ENCODE results near the gene CORO2B.

CORO2B gene

GRCh38 chr15:68565726-68566125, 13.1 kb upstream of the CORO2B start:
- Mint-ChIP-seq H3K27ac (no peak overlapping the region), H3K9me3 (no peaks in the 10 kb centered on the region), H3K4me3 (no peak overlapping the region), H3K36me3 (ENCODE audit: low read depth) (no peaks in the 10 kb centered on the region), H3K27me3 (ENCODE audit: low read depth, poor library complexity) (peaks cover 16% of the 10 kb centered on the region), H3K4me1 (peaks cover 6% of the 10 kb centered on the region)
- no peak for DNase-seq
- TF ChIP-seq CTCF (IDR thresholded peaks at IDR 0.05) = no peak

GRCh38 chr15:68566377-68566954, 12.3 kb upstream of the CORO2B start:
- TF ChIP-seq CTCF (IDR thresholded peaks at IDR 0.05) = no peak

GRCh38 chr15:68567345-68567744, 11.4 kb upstream of the CORO2B start:
- no peaks in the 10 kb centered on the region for H3K9me3 Mint-ChIP-seq
- no peak overlapping the region for H3K27ac Mint-ChIP-seq
- no peaks in the 10 kb centered on the region for H3K36me3 Mint-ChIP-seq (ENCODE audit: low read depth)

More at GRCh38 chr15:68566377-68566954, 12.3 kb upstream of the CORO2B start:
- Mint-ChIP-seq H3K9me3 (no peaks in the 10 kb centered on the region), H3K27me3 (ENCODE audit: low read depth, poor library complexity) (peaks cover 18% of the 10 kb centered on the region), H3K27ac (no peak overlapping the region), H3K36me3 (ENCODE audit: low read depth) (no peaks in the 10 kb centered on the region), H3K4me1 (peaks cover 3% of the 10 kb centered on the region), H3K4me3 (no peak overlapping the region)
- DNase-seq = no peak

GRCh38 chr15:68570974-68571373, 7.8 kb upstream of the CORO2B start:
- Mint-ChIP-seq H3K4me1 (peaks cover 29% of the 10 kb centered on the region), H3K36me3 (ENCODE audit: low read depth) (no peaks in the 10 kb centered on the region), H3K27ac (no peak overlapping the region), H3K27me3 (ENCODE audit: low read depth, poor library complexity) (peaks cover 32% of the 10 kb centered on the region), H3K9me3 (no peaks in the 10 kb centered on the region), H3K4me3 (no peak overlapping the region)
- TF ChIP-seq CTCF (IDR thresholded peaks at IDR 0.05) = no peak
- DNase-seq = no peak

More at GRCh38 chr15:68567345-68567744, 11.4 kb upstream of the CORO2B start:
- Mint-ChIP-seq H3K27me3 (ENCODE audit: low read depth, poor library complexity) (peaks cover 21% of the 10 kb centered on the region), H3K4me3 (no peak overlapping the region), H3K4me1 (peaks cover 4% of the 10 kb centered on the region)
- DNase-seq = no peak
- TF ChIP-seq CTCF (IDR thresholded peaks at IDR 0.05) = no peak

GRCh38 chr15:68571582-68571981, 7.2 kb upstream of the CORO2B start:
- peaks cover 34% of the 10 kb centered on the region for H3K4me1 Mint-ChIP-seq
- H3K27me3 Mint-ChIP-seq (ENCODE audit: low read depth, poor library complexity) = peaks cover 38% of the 10 kb centered on the region
- H3K27ac Mint-ChIP-seq = no peak overlapping the region
- H3K9me3 Mint-ChIP-seq = no peaks in the 10 kb centered on the region
- no peak for DNase-seq
- no peak overlapping the region for H3K4me3 Mint-ChIP-seq
- no peak for TF ChIP-seq CTCF (IDR thresholded peaks at IDR 0.05)
- H3K36me3 Mint-ChIP-seq (ENCODE audit: low read depth) = no peaks in the 10 kb centered on the region

- no peaks in the 10 kb centered on the region for H3K9me3 Mint-ChIP-seq
- H3K36me3 Mint-ChIP-seq (ENCODE audit: low read depth) = no peaks in the 10 kb centered on the region
- TF ChIP-seq CTCF (IDR thresholded peaks at IDR 0.05) = no peak
- H3K4me3 Mint-ChIP-seq = no peak overlapping the region
- DNase-seq = no peak
- H3K4me1 Mint-ChIP-seq = peaks cover 41% of the 10 kb centered on the region
- H3K27me3 Mint-ChIP-seq (ENCODE audit: low read depth, poor library complexity) = peaks cover 46% of the 10 kb centered on the region
- no peak overlapping the region for H3K27ac Mint-ChIP-seq
These were observed 6.5 kb upstream of the CORO2B start for GRCh38 chr15:68572309-68572708.
